WTC11 (cell line): ENCODE data around the gene MFNG. TPM values are rescaled to one million over a fixed set of nuclear protein-coding genes. Genes with fewer than 3 reads are reported as not detected.

Experiments used
- ATAC-seq: fragments of 200-7000 bp; cut with Tn5 transposase; 2 replicates; pipeline ENCODE4 v1.10.0; 2021; ENCODE audit warnings: mild to moderate bottlenecking, moderate library complexity
- CTCF ChIA-PET: fragments of 300-600 bp; sonication (Branson Sonifier 250); formaldehyde crosslinking; loops from one replicate; lab custom pipeline; 2021; ENCODE audit warnings: antibody characterized with exemption; lab: Charles Lee
- POLR2A ChIA-PET: fragments of 350-600 bp; sonication (Branson Sonifier 250); formaldehyde crosslinking; loops from one replicate; lab custom pipeline; 2021; ENCODE audit warnings: antibody characterized with exemption; lab: Charles Lee
- DNase-seq: peaks from one replicate; pipeline ENCODE4 v3.0.0; 2021; ENCODE audit warnings: low spot score
- H3K27ac Mint-ChIP-seq: 2 replicates; pipeline ENCODE4 v1.8.0; 2021; ENCODE audit warnings: mixed read lengths
- H3K27me3 Mint-ChIP-seq: 2 replicates; pipeline ENCODE4 v1.8.0; 2021; ENCODE audit warnings: low read depth, mild to moderate bottlenecking, moderate library complexity, mixed read lengths
- H3K36me3 Mint-ChIP-seq: 2 replicates; pipeline ENCODE4 v1.8.0; 2021; ENCODE audit warnings: mixed read lengths
- H3K4me1 Mint-ChIP-seq: 2 replicates; pipeline ENCODE4 v1.8.0; 2022; ENCODE audit warnings: mixed read lengths
- H3K4me3 Mint-ChIP-seq: 2 replicates; pipeline ENCODE4 v1.8.0; 2021; ENCODE audit warnings: mild to moderate bottlenecking, moderate library complexity, mixed read lengths
- H3K9me3 Mint-ChIP-seq: 2 replicates; pipeline ENCODE4 v1.8.0; 2021; ENCODE audit warnings: mixed read lengths
- FOXJ3 ChIP-seq: sonication (generic); formaldehyde crosslinking; IDR thresholded peaks from 2 replicates; pipeline ENCODE4 v1.9.0; 2021; ENCODE audit warnings: missing genetic modification reagents, mild to moderate bottlenecking, borderline replicate concordance
- GABPB1 ChIP-seq: sonication (generic); formaldehyde crosslinking; IDR thresholded peaks from 2 replicates; pipeline ENCODE4 v1.8.1; 2023; ENCODE audit warnings: mild to moderate bottlenecking, missing genetic modification reagents
- GRHL2 ChIP-seq: fragments of 250-450 bp; sonication (Bioruptor Pico); IDR thresholded peaks from 2 replicates; pipeline ENCODE4 v1.8.0; 2022; ENCODE audit warnings: mild to moderate bottlenecking, moderate library complexity; ENCODE audit not compliant: insufficient replicate concordance, severe bottlenecking
- KAT7 ChIP-seq: sonication (generic); formaldehyde crosslinking; IDR thresholded peaks from 2 replicates; pipeline ENCODE4 v1.8.1; 2023; ENCODE audit warnings: missing genetic modification reagents, mild to moderate bottlenecking, borderline replicate concordance
- MYBL2 ChIP-seq: sonication (generic); formaldehyde crosslinking; IDR thresholded peaks from 2 replicates; pipeline ENCODE4 v1.8.1; 2023; ENCODE audit warnings: mild to moderate bottlenecking, moderate library complexity, missing genetic modification reagents
- NFE2L1 ChIP-seq: sonication (generic); formaldehyde crosslinking; IDR thresholded peaks from 2 replicates; pipeline ENCODE4 v1.8.1; 2023; ENCODE audit warnings: missing genetic modification reagents
- SP1 ChIP-seq: sonication (generic); formaldehyde crosslinking; conservative IDR thresholded peaks from 2 replicates; pipeline ENCODE4 v1.8.1; 2022; ENCODE audit warnings: missing genetic modification reagents
- ZNF121 ChIP-seq: sonication (generic); formaldehyde crosslinking; IDR thresholded peaks from 2 replicates; pipeline ENCODE4 v1.8.0; 2023; ENCODE audit warnings: missing genetic modification reagents
- ZNF219 ChIP-seq: sonication (generic); formaldehyde crosslinking; IDR thresholded peaks from 2 replicates; pipeline ENCODE4 v1.8.0; 2023; ENCODE audit warnings: missing genetic modification reagents, mild to moderate bottlenecking, borderline replicate concordance
- ZNF232 ChIP-seq: sonication (generic); formaldehyde crosslinking; IDR thresholded peaks from 2 replicates; pipeline ENCODE4 v1.8.0; 2022; ENCODE audit warnings: mild to moderate bottlenecking, missing genetic modification reagents
- ZNF423 ChIP-seq: fragments of 250-450 bp; sonication (Bioruptor Pico); IDR thresholded peaks from 2 replicates; pipeline ENCODE4 v2.1.2; 2022; ENCODE audit warnings: mild to moderate bottlenecking, moderate library complexity
- total RNA-seq: library from RNA; stranded (reverse); gene quantifications from 3 replicates; pipeline ENCODE4 v1.2.3, GENCODE V29; 2021
- TF ChIP-seq, protein P1 (sequence below): fragments of 200-600 bp; IDR thresholded peaks from 2 replicates; pipeline ENCODE4 v1.8.0; 2022; ENCODE audit warnings: antibody characterized with exemption
- TF ChIP-seq, protein P2 (sequence below): sonication (generic); formaldehyde crosslinking; conservative IDR thresholded peaks from 2 replicates; pipeline ENCODE4 v1.8.1; 2022; ENCODE audit warnings: mild to moderate bottlenecking, missing genetic modification reagents
- TF ChIP-seq, protein P3 (sequence below): sonication (generic); formaldehyde crosslinking; IDR thresholded peaks from 2 replicates; pipeline ENCODE4 v1.8.1; 2023; ENCODE audit warnings: mild to moderate bottlenecking, missing genetic modification reagents, moderate library complexity

MFNG gene
- total RNA-seq, 1 experiment from 2014 or later = 3.2 TPM

DNA sequence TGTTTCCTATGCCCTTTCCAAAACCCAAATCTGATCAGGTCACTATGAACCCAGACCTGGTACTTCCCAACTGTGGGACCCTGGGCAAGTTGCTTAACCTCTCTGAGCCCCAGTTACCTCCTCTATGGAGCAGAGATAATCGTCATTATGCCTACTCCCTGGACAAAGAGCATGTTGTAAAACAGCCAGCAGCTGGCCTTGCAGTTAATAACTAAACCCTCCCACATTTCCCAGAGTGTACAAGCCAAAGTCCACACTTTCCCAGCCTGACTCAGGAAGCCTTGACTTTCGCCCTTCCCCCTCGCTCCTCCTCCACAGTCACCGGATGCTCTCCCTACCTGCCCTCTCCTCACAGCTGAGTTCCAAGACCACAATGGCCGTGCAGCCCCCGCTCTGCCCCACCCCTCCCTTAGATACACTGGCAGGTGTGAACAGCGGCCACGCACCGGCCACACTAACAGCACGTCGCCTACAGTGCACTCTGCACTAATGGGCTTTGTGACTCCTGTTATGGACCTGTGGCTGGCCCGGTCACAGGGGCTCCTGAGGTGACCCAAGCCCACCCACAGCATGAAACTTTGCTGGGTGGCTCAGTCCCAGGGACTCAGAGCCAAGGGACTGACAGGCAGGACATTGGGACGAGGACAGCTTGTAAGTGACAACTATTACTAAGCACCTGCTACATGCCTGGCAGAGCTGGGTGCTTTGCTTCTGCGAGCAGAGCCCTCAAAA lies 15.6 kb upstream of the MFNG start:
- no peaks in the 10 kb centered on the region for H3K27me3 Mint-ChIP-seq
- no peaks in the 10 kb centered on the region for H3K36me3 Mint-ChIP-seq
- TF ChIP-seq GABPB1 (CRISPR knock-in tag) (peak; percentile 81), ZNF219 (CRISPR knock-in tag) (no peak), NFE2L1 (CRISPR knock-in tag) (no peak)
- TF ChIP-seq, protein P1, sequence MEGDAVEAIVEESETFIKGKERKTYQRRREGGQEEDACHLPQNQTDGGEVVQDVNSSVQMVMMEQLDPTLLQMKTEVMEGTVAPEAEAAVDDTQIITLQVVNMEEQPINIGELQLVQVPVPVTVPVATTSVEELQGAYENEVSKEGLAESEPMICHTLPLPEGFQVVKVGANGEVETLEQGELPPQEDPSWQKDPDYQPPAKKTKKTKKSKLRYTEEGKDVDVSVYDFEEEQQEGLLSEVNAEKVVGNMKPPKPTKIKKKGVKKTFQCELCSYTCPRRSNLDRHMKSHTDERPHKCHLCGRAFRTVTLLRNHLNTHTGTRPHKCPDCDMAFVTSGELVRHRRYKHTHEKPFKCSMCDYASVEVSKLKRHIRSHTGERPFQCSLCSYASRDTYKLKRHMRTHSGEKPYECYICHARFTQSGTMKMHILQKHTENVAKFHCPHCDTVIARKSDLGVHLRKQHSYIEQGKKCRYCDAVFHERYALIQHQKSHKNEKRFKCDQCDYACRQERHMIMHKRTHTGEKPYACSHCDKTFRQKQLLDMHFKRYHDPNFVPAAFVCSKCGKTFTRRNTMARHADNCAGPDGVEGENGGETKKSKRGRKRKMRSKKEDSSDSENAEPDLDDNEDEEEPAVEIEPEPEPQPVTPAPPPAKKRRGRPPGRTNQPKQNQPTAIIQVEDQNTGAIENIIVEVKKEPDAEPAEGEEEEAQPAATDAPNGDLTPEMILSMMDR = no peak
- TF ChIP-seq, all 79 proteins: peak for 1
- Mint-ChIP-seq H3K9me3 (no peaks in the 10 kb centered on the region), H3K4me1 (peaks cover 35% of the 10 kb centered on the region), H3K27ac (peak overlapping the region; percentile 14), H3K4me3 (no peak overlapping the region)
- POLR2A ChIA-PET = no interaction called here
- ATAC-seq (no peak), DNase-seq (no peak)
- CTCF ChIA-PET = interaction anchor here (0.6 to 3.1 kb wide), 4 partner anchors 15 to 1109 kb away, joined by 3 to 10 read pairs (median 5); partner anchors contain the start of gene MFNG

DNA sequence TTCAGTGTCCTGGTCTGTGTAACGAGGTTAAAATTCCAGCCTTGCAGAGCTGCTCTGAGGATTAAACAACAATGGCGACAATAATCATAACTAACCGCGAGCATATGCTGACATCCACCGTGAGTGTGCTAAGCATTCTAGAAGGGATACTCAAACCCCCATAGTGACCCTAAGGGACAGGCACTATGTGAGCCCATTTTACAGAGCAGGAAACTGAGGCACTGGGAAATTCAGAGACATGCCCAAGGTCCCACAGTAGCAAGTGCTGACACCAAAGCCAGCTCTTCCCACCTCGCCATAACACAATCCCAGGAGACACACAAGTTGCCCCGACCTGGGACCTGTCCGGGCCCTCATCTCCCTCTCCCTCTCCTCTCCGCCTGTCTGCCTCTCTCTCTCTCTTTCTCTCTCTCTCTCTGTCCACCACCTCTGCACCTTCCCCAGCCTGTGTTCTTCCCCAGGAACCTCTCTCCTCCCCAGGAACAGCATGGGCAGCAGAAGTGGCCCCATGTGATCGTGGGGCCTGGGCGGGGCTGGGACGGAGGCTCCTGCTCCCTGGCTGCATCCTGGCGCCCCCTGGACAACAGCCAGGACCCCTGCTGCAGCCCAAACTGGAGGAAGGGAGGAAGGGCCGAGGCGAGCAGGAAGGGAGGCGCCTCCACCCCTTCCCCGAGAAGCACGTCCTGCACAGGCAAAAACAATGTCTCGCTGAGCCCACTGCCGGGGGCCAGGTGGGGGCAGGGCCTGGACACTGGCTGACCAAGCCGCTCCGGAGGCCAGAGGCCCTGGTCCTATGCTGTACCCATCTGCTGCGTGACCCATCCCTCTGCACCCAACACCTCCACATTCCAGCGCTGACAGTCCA lies 14.8 kb upstream of the MFNG start:
- ATAC-seq (no peak), DNase-seq (no peak)
- Mint-ChIP-seq H3K9me3 (no peaks in the 10 kb centered on the region), H3K36me3 (no peaks in the 10 kb centered on the region), H3K27ac (no peak overlapping the region; the same call in 1 of the 2 replicates), H3K27me3 (no peaks in the 10 kb centered on the region), H3K4me1 (peaks cover 35% of the 10 kb centered on the region), H3K4me3 (no peak overlapping the region)
- ChIA-PET CTCF (interaction anchor here (0.6 to 5.0 kb wide), 5 partner anchors 15 to 1108 kb away, joined by 3 to 104 read pairs (median 6); partner anchors contain the start of gene MFNG), POLR2A (no interaction called here)
- 0 out of 2 replicates have a peak, but pooled peaks have one; percentile 15 for TF ChIP-seq ZNF423 (CRISPR knock-in tag)
- no peak for TF ChIP-seq KAT7

DNA sequence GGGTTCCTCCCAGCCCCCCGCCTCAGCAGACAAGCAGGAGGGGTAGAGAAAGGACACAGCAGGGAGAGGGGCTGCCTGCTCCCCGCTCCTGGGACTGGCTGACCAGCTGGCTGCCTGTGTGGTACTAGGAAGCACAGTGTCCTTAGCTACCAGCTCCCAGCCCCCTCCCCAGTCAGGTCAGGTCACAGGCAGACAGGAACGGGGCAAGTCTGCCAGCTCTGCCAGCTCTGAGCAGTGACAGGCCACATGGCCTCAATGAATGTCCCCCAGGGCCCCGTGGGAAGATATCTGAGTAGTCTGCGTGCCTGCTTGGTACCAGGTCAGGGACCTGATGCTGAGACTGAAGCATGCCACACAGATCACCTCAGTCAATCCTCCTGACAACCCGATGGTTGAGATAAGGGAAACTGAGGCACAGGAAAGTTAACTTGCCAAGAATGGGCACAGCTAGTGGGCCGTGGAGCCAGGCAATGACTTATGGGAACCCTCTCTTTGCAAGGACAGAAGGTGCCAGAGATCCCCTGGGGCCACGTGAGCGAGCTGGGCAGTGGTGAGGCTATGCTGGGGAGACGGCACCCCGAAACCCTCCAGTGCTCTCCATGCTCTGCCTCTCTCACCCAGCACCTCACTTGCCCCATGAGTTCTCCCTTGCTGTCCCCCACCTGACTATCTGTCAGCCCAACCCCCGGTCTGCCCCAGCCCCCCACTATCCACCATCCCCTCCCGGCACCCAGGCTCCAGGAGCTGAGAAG lies 13.8 kb upstream of the MFNG start:
- ChIA-PET CTCF (interaction anchor here (1.2 to 5.6 kb wide), 8 partner anchors 12 to 183 kb away, joined by 3 to 104 read pairs (median 6); partner anchors contain the start of gene MFNG), POLR2A (interaction anchor here (1.0 kb wide), 1 partner anchor 13 kb away, joined by 3 read pairs; the partner anchor contains the start of gene MFNG)
- H3K36me3 Mint-ChIP-seq = no peaks in the 10 kb centered on the region
- no peaks in the 10 kb centered on the region for H3K27me3 Mint-ChIP-seq
- no peak overlapping the region for H3K27ac Mint-ChIP-seq
- H3K4me3 Mint-ChIP-seq = no peak overlapping the region
- no peak for DNase-seq
- no peak for ATAC-seq
- H3K9me3 Mint-ChIP-seq = no peaks in the 10 kb centered on the region
- peaks cover 35% of the 10 kb centered on the region for H3K4me1 Mint-ChIP-seq
- TF ChIP-seq ZNF232 (no peak), ZNF121 (CRISPR knock-in tag) (no peak), FOXJ3 (CRISPR knock-in tag) (no peak), GRHL2 (CRISPR knock-in tag) (no peak), MYBL2 (CRISPR knock-in tag) (no peak), SP1 (no peak)
- TF ChIP-seq, protein P2, sequence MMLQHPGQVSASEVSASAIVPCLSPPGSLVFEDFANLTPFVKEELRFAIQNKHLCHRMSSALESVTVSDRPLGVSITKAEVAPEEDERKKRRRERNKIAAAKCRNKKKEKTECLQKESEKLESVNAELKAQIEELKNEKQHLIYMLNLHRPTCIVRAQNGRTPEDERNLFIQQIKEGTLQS (CRISPR knock-in tag) = 0 out of 2 replicates have a peak, but pooled peaks have one; percentile 15
- TF ChIP-seq, protein P3, sequence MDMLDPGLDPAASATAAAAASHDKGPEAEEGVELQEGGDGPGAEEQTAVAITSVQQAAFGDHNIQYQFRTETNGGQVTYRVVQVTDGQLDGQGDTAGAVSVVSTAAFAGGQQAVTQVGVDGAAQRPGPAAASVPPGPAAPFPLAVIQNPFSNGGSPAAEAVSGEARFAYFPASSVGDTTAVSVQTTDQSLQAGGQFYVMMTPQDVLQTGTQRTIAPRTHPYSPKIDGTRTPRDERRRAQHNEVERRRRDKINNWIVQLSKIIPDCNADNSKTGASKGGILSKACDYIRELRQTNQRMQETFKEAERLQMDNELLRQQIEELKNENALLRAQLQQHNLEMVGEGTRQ (CRISPR knock-in tag) = no peak
